ENCODE measurements around the gene PLIN5. TPM values are rescaled to one million over a fixed set of nuclear protein-coding genes. Genes with fewer than 3 reads are reported as not detected.
A peak's percentile ranks its signal among the peaks of the same experiment; 100 is the strongest.

Gene PLIN5
- total RNA-seq, 1 experiment from 2014 or later: 8.1 TPM

DNA sequence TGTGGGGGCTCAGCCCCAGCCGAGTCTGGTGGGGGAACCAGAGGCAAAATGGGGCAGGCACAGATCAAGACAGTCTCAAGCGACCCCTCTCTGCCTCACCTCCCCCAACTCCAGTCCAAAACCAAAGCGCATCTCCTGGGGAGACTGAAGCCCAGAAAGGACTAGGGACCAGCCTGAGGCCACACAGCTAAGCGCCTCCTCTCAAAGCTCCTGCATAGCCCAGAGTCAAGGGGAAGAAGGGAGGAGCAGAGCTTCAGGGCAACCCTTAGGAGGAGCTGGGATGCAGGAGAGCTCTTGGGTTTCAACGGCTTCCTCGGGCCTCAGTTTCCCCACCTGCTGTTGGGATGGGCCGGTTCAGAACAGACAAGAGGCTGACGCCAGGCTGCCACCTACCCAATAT lies 44.4 kb upstream of the PLIN5 start:
- peak overlapping the region; percentile 74 for H3K4me2 ChIP-seq (ENCODE audit: low read length)
- H2AFZ ChIP-seq (ENCODE audit: low read depth, low read length, poor library complexity, severe bottlenecking): no peak overlapping the region
- BruUV-seq (replicated peaks): no TSS peak
- H3K27ac ChIP-seq (ENCODE audit: low read depth, low read length): peak overlapping the region; percentile 22; the same call in 1 of the 2 replicates
- no peaks in the 10 kb centered on the region for H4K20me1 ChIP-seq (ENCODE audit: insufficient read depth)
- peaks cover 48 to 80% of the 10 kb centered on the region in 2 experiments for H3K4me1 ChIP-seq (ENCODE audit: control insufficient read depth in 1 of 2, insufficient read depth in 2 of 2, low read length in 2 of 2)
- no peaks in the 10 kb centered on the region for H3K9me2 ChIP-seq (ENCODE audit: insufficient read depth)
- no peak overlapping the region for H3K4me3 ChIP-seq (replicated peaks in 1 of 2; ENCODE audit: low read depth in 1 of 2, low read length in 2 of 2)
- TF ChIP-seq YY1 (IDR thresholded peaks at IDR 0.05; ENCODE audit: extremely low read depth, insufficient replicate concordance, low read depth, low read length) (no peak), POLR2AphosphoS5 (IDR thresholded peaks at IDR 0.05; ENCODE audit: low read depth, low read length) (no peak), CEBPB (IDR thresholded peaks at IDR 0.05; ENCODE audit: low read depth) (no peak), ZNF274 (IDR thresholded peaks at IDR 0.05; ENCODE audit: low read depth, low read length) (no peak), SP1 (IDR thresholded peaks at IDR 0.05; ENCODE audit: low read depth) (no peak), ZFX (IDR thresholded peaks at IDR 0.05) (no peak), EZH2 (IDR thresholded peaks at IDR 0.05) (no peak), TCF7L2 (IDR thresholded peaks at IDR 0.05; ENCODE audit: borderline replicate concordance, extremely low read depth, insufficient read depth, insufficient read length) (no peak), RAD21 (IDR thresholded peaks at IDR 0.05; ENCODE audit: low read depth) (no peak), EZH2phosphoT487 (IDR thresholded peaks at IDR 0.05; ENCODE audit: borderline replicate concordance) (no peak), CBX3 (IDR thresholded peaks at IDR 0.05; ENCODE audit: low read depth) (no peak), SIN3A (IDR thresholded peaks at IDR 0.05; ENCODE audit: low read depth) (no peak), FOSL1 (IDR thresholded peaks at IDR 0.05; ENCODE audit: low read depth) (no peak), SRF (IDR thresholded peaks at IDR 0.05; ENCODE audit: low read depth) (no peak), ELF1 (IDR thresholded peaks at IDR 0.05; ENCODE audit: borderline replicate concordance, low read depth) (no peak), POLR2A (IDR thresholded peaks at IDR 0.05; ENCODE audit: borderline replicate concordance, extremely low read depth, insufficient read depth, insufficient read length) (no peak)
- TF ChIP-seq, protein P1, sequence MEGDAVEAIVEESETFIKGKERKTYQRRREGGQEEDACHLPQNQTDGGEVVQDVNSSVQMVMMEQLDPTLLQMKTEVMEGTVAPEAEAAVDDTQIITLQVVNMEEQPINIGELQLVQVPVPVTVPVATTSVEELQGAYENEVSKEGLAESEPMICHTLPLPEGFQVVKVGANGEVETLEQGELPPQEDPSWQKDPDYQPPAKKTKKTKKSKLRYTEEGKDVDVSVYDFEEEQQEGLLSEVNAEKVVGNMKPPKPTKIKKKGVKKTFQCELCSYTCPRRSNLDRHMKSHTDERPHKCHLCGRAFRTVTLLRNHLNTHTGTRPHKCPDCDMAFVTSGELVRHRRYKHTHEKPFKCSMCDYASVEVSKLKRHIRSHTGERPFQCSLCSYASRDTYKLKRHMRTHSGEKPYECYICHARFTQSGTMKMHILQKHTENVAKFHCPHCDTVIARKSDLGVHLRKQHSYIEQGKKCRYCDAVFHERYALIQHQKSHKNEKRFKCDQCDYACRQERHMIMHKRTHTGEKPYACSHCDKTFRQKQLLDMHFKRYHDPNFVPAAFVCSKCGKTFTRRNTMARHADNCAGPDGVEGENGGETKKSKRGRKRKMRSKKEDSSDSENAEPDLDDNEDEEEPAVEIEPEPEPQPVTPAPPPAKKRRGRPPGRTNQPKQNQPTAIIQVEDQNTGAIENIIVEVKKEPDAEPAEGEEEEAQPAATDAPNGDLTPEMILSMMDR (IDR thresholded peaks at IDR 0.05 in 2 of 3, conservative IDR thresholded peaks at IDR 0.05 in 1 of 3; ENCODE audit: borderline replicate concordance in 1 of 3, insufficient read depth in 1 of 3, low read depth in 2 of 3, low read length in 2 of 3): no peak
- TF ChIP-seq, protein P2, sequence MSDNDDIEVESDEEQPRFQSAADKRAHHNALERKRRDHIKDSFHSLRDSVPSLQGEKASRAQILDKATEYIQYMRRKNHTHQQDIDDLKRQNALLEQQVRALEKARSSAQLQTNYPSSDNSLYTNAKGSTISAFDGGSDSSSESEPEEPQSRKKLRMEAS (IDR thresholded peaks at IDR 0.05): no peak
- TF ChIP-seq, protein P3, sequence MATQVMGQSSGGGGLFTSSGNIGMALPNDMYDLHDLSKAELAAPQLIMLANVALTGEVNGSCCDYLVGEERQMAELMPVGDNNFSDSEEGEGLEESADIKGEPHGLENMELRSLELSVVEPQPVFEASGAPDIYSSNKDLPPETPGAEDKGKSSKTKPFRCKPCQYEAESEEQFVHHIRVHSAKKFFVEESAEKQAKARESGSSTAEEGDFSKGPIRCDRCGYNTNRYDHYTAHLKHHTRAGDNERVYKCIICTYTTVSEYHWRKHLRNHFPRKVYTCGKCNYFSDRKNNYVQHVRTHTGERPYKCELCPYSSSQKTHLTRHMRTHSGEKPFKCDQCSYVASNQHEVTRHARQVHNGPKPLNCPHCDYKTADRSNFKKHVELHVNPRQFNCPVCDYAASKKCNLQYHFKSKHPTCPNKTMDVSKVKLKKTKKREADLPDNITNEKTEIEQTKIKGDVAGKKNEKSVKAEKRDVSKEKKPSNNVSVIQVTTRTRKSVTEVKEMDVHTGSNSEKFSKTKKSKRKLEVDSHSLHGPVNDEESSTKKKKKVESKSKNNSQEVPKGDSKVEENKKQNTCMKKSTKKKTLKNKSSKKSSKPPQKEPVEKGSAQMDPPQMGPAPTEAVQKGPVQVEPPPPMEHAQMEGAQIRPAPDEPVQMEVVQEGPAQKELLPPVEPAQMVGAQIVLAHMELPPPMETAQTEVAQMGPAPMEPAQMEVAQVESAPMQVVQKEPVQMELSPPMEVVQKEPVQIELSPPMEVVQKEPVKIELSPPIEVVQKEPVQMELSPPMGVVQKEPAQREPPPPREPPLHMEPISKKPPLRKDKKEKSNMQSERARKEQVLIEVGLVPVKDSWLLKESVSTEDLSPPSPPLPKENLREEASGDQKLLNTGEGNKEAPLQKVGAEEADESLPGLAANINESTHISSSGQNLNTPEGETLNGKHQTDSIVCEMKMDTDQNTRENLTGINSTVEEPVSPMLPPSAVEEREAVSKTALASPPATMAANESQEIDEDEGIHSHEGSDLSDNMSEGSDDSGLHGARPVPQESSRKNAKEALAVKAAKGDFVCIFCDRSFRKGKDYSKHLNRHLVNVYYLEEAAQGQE (IDR thresholded peaks at IDR 0.05; ENCODE audit: low read depth): no peak
- TF ChIP-seq, protein P4, sequence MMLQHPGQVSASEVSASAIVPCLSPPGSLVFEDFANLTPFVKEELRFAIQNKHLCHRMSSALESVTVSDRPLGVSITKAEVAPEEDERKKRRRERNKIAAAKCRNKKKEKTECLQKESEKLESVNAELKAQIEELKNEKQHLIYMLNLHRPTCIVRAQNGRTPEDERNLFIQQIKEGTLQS (IDR thresholded peaks at IDR 0.05): no peak
- RAD21 ChIA-PET (ENCODE audit: low non-redundant PET in 1 of 2, low total read pairs in 2 of 2, uncharacterized antibody in 2 of 2, unreplicated experiment in 2 of 2): no interaction called here
- no peaks in the 10 kb centered on the region for H3K36me3 ChIP-seq (ENCODE audit: control insufficient read depth in 1 of 2, insufficient read depth in 2 of 2, low read length in 2 of 2)
- no peaks in the 10 kb centered on the region for H3K9me3 ChIP-seq (ENCODE audit: control insufficient read depth in 1 of 2, insufficient read depth in 1 of 2, low read depth in 1 of 2, low read length in 2 of 2)
- POLR2A ChIA-PET: no interaction called here
- intact Hi-C loops (cut with micrococcal nuclease): loop anchor here (5.0 to 10.0 kb wide), 2 partner anchors 53 to 225 kb away; no protein-coding TSS in a partner anchor
- CTCF ChIA-PET: interaction anchor here (1.1 to 1.6 kb wide), 2 partner anchors 10 to 45 kb away, joined by 3 to 4 read pairs; no protein-coding TSS in a partner anchor
- DNase-seq (ENCODE audit: low read depth, low spot score): no peak
- no peak for ATAC-seq
- no peak overlapping the region for H3K9ac ChIP-seq (ENCODE audit: low read length)
- H3K79me2 ChIP-seq (ENCODE audit: insufficient read depth, low read length): peaks cover 27% of the 10 kb centered on the region
- no peaks in the 10 kb centered on the region for H3K27me3 ChIP-seq (ENCODE audit: insufficient read depth, low read length)

Data from HCT116 (cell line).